PC-3 (cell line): Measurements from ENCODE around the gene NYAP2.

ENCODE experiments used
- CTCF ChIP-seq: fragments of 300-600 bp; sonication (generic); conservative IDR thresholded peaks from 2 replicates; pipeline ENCODE4 v1.5.1; 2017; ENCODE audit warnings: antibody characterized with exemption, low read depth, mild to moderate bottlenecking, low read length
- EZH2 ChIP-seq: fragments of 300-600 bp; sonication (generic); IDR thresholded peaks from one replicate; pipeline ENCODE4 v1.6.1; 2017; ENCODE audit warnings: antibody characterized with exemption, mild to moderate bottlenecking, low read length; ENCODE audit not compliant: unreplicated experiment

GRCh38 chr2:225366731-225367130 lies 32.8 kb upstream of the NYAP2 start:
- TF ChIP-seq EZH2 (no peak), CTCF (no peak)
